ENCODE measurements around the gene RCL1. TPM values are rescaled to one million over a fixed set of nuclear protein-coding genes. Genes with fewer than 3 reads are reported as not detected.
"Not testable (repeated sequence)": the region's sequence is repeated elsewhere in the genome, so short reads cannot be mapped to it uniquely, and the experiment has no call there.

RCL1 gene
- total and polyA plus RNA-seq, 2 donors (not counting 3 experiments of a cell fraction or from before 2014, with no cell fraction given) = 12.9 to 13.2 TPM

DNA sequence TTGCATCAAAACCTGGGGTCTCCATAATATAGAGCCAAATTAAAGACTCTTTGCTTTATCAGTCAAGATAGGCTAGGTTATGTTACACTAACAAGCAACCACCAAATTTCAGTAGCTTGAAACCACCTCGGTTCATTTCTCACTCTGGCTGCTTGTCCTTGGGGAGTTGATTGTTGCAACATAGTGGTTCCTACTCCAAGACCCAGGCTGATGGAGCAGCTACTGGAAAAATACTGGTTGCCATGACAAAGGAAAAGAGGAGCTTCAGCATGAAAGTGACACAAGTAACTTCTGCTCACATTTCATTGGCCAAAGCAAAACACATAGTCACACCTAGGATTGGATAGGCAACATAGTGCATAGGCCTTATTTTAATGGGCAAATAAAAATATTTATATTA lies 18.5 kb upstream of the RCL1 start:
- no peak for TF ChIP-seq MYC (IDR thresholded peaks at IDR 0.05; ENCODE audit: low read depth, low read length)
- TF ChIP-seq, protein P1, sequence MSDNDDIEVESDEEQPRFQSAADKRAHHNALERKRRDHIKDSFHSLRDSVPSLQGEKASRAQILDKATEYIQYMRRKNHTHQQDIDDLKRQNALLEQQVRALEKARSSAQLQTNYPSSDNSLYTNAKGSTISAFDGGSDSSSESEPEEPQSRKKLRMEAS (IDR thresholded peaks at IDR 0.05; ENCODE audit: insufficient read depth, insufficient read length) = no peak
- no peak for TF ChIP-seq GATA2 (IDR thresholded peaks at IDR 0.05; ENCODE audit: insufficient read depth, insufficient read length, low read depth, low read length)
- TF ChIP-seq POLR2AphosphoS5 (IDR thresholded peaks at IDR 0.05; ENCODE audit: insufficient read depth, low read depth, low read length) = no peak
- TF ChIP-seq FOS (IDR thresholded peaks at IDR 0.05; ENCODE audit: borderline replicate concordance, insufficient read depth, low read length) = no peak
- TF ChIP-seq EZH2 (IDR thresholded peaks at IDR 0.05; ENCODE audit: borderline replicate concordance, low read depth, low read length, severe bottlenecking) = no peak
- TF ChIP-seq, protein P2, sequence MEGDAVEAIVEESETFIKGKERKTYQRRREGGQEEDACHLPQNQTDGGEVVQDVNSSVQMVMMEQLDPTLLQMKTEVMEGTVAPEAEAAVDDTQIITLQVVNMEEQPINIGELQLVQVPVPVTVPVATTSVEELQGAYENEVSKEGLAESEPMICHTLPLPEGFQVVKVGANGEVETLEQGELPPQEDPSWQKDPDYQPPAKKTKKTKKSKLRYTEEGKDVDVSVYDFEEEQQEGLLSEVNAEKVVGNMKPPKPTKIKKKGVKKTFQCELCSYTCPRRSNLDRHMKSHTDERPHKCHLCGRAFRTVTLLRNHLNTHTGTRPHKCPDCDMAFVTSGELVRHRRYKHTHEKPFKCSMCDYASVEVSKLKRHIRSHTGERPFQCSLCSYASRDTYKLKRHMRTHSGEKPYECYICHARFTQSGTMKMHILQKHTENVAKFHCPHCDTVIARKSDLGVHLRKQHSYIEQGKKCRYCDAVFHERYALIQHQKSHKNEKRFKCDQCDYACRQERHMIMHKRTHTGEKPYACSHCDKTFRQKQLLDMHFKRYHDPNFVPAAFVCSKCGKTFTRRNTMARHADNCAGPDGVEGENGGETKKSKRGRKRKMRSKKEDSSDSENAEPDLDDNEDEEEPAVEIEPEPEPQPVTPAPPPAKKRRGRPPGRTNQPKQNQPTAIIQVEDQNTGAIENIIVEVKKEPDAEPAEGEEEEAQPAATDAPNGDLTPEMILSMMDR (IDR thresholded peaks at IDR 0.05; ENCODE audit: extremely low read depth in 1 of 2, insufficient read depth in 1 of 2, low read depth in 1 of 2, low read length in 2 of 2) = no peak
- TF ChIP-seq POLR2A (IDR thresholded peaks at IDR 0.05; ENCODE audit: low read depth, low read length) = no peak
- Histone ChIP-seq H3K4me1 (ENCODE audit: control insufficient read depth, extremely low read depth, insufficient read depth, low read length) (no peaks in the 10 kb centered on the region), H3K4me3 (replicated peaks in 1 of 3; ENCODE audit: insufficient read depth in 1 of 3, low read depth in 1 of 3, low read length in 3 of 3) (no peak overlapping the region), H3K4me2 (ENCODE audit: insufficient read depth, low read length) (no peak overlapping the region), H3K27ac (ENCODE audit: insufficient read depth, low read depth, low read length) (no peak overlapping the region), H3K9me3 (replicated peaks; ENCODE audit: control insufficient read depth, insufficient read depth, low read length) (no peaks in the 10 kb centered on the region), H4K20me1 (replicated peaks; ENCODE audit: control insufficient read depth, extremely low read depth, insufficient read depth, low read length) (no peaks in the 10 kb centered on the region), H2AFZ (ENCODE audit: low read depth, low read length) (no peak overlapping the region), H3K27me3 (ENCODE audit: control insufficient read depth in 2 of 2, insufficient read depth in 2 of 2, low read length in 2 of 2) (peaks cover 0 to 2% of the 10 kb centered on the region in 2 experiments), H3K36me3 (ENCODE audit: control insufficient read depth in 2 of 2, extremely low read depth in 1 of 2, insufficient read depth in 2 of 2, low read length in 2 of 2) (no peaks in the 10 kb centered on the region), H3K79me2 (ENCODE audit: control insufficient read depth, insufficient read depth, low read length) (no peaks in the 10 kb centered on the region), H3K9ac (replicated peaks; ENCODE audit: extremely low read depth, insufficient read depth, low read length) (no peak overlapping the region), H3K9me1 (replicated peaks; ENCODE audit: control insufficient read depth, extremely low read depth, insufficient read depth, low read length) (no peaks in the 10 kb centered on the region)
- intact Hi-C loops (cut with micrococcal nuclease) (no loop called here), dilution Hi-C loops (cut with MboI; ENCODE audit: extremely low pct_ligation_motif_present, low sequenced_read_pairs) (no loop called here)
- FAIRE-seq (no peak), DNase-seq (ENCODE audit: low read depth, low spot score) (no peak)
- CTCF ChIA-PET = interaction anchor here (1.1 kb wide), 4 partner anchors 11 to 826 kb away, joined by 3 to 4 read pairs (median 4); no protein-coding TSS in a partner anchor
- BruUV-seq (replicated peaks) = no TSS peak
- POLR2A ChIA-PET = no interaction called here

DNA sequence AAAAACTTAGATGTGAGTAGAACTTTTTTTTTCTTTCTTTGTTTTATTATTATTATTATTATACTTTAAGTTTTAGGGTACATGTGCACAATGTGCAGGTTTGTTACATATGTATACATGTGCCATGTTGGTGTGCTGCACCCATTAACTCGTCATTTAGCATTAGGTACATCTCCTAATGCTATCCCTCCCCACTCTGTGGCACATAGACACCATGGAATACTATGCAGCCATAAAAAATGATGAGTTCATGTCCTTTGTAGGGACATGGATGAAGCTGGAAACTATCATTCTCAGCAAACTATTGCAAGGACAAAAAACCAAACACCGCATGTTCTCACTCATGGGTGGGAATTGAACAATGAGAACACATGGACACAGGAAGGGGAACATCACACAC lies 17.8 kb upstream of the RCL1 start:
- intact Hi-C loops (cut with micrococcal nuclease) = not testable (repeated sequence)

More for the DNA sequence above, 17.8 kb upstream of the RCL1 start:
- FAIRE-seq; H3K9me1 ChIP-seq (replicated peaks; ENCODE audit: control insufficient read depth, extremely low read depth, insufficient read depth, low read length); H3K4me1 ChIP-seq (ENCODE audit: control insufficient read depth, extremely low read depth, insufficient read depth, low read length); H2AFZ ChIP-seq (ENCODE audit: low read depth, low read length); BruUV-seq (replicated peaks); H3K4me3 ChIP-seq (replicated peaks in 1 of 3; ENCODE audit: insufficient read depth in 1 of 3, low read depth in 1 of 3, low read length in 3 of 3); H3K36me3 ChIP-seq (ENCODE audit: control insufficient read depth in 2 of 2, extremely low read depth in 1 of 2, insufficient read depth in 2 of 2, low read length in 2 of 2); H4K20me1 ChIP-seq (replicated peaks; ENCODE audit: control insufficient read depth, extremely low read depth, insufficient read depth, low read length); H3K4me2 ChIP-seq (ENCODE audit: insufficient read depth, low read length); H3K27me3 ChIP-seq (ENCODE audit: control insufficient read depth in 2 of 2, insufficient read depth in 2 of 2, low read length in 2 of 2); DNase-seq (ENCODE audit: low read depth, low spot score); H3K9ac ChIP-seq (replicated peaks; ENCODE audit: extremely low read depth, insufficient read depth, low read length); dilution Hi-C loops (cut with MboI; ENCODE audit: extremely low pct_ligation_motif_present, low sequenced_read_pairs); POLR2A ChIA-PET; H3K79me2 ChIP-seq (ENCODE audit: control insufficient read depth, insufficient read depth, low read length); H3K9me3 ChIP-seq (replicated peaks; ENCODE audit: control insufficient read depth, insufficient read depth, low read length); H3K27ac ChIP-seq (ENCODE audit: insufficient read depth, low read depth, low read length): not testable (repeated sequence)
- CTCF ChIA-PET = interaction anchor here (1.1 kb wide), 1 partner anchor 12 kb away, joined by 4 read pairs; no protein-coding TSS in a partner anchor

Data from endothelial cell of umbilical vein (primary cell).